ENCODE measurements around the gene FXYD6.

FXYD6 gene

GRCh38 chr11:117885777-117886176 is 9.3 kb upstream of the FXYD6 start:
- no peak for ATAC-seq
- DNase-seq = no peak

DNA sequence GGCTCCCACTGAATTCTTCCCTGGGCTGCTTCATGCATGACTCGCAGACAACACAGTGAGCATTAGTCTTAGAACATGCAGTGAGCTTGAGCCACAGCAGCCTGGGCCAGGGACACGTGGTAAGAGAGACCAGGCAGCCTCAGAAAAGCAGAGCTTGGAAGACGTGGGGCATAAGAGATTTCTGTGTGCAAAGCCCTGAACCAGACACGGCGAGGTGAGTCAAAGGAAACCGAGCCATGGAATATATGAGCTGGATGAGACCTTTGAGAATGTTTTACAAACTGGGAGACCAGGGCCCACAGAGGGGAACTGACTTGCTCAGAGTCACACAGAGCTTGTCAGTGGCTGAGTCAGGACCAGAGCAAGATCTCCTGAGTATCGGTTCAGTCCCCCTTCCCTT is 8.5 kb upstream of the FXYD6 start:
- DNase-seq (peak; percentile 47), ATAC-seq (peak; percentile 94)

GRCh38 chr11:117883063-117883462 is 6.6 kb upstream of the FXYD6 start:
- ATAC-seq = no peak
- DNase-seq = no peak

DNA sequence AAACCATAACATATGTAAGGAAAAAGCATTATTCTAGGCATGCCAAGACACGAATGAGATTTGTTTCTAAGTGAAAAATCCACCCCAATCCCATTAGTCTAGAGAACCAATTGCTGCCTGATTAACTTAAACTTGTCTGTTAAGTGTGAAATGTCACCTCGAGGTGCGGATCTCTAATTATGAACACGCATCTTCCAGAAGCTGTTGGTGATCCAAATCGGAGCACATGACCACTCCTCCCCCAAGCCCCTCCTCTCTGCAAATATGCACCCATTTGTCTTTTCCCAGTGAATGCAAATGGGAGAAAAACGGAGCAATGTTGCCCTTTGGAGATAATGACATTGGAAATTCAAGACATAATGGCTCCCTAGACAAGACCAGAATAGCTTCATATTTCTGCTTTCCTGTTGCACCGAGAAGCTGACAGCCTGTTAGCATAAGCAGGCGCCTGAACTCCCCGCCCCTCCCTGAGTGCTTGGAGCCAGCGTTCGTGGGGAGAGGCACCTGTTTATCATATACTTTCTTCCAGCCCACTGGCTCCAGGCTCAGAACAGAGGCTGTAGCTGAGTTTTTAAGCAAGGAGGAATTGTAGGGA is 6.0 kb upstream of the FXYD6 start:
- no peak for DNase-seq
- no peak for ATAC-seq

DNA sequence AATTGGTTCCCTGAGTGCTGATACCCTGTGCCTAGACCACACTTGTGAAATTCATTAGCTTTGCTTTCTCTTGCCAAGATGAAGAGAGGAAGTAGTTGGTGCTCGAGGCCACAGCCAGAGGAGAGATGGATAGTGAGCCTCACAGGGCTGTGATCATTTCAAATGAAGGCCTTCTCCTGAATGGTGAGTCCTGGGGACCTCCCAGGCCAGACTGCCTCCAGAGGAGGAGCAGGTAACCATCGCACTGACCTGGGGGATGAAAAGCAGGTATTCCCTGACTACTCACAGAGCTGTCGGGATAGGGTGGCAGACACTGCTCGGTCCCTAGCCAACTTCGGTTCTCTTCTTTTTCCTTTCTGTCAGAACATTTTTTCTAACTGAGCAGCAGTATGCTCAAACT is 4.8 kb upstream of the FXYD6 start:
- no peak for DNase-seq
- no peak for ATAC-seq

- ATAC-seq = no peak
- no peak for DNase-seq
These were observed 3.3 kb upstream of the FXYD6 start for GRCh38 chr11:117879516-117880480.

DNA sequence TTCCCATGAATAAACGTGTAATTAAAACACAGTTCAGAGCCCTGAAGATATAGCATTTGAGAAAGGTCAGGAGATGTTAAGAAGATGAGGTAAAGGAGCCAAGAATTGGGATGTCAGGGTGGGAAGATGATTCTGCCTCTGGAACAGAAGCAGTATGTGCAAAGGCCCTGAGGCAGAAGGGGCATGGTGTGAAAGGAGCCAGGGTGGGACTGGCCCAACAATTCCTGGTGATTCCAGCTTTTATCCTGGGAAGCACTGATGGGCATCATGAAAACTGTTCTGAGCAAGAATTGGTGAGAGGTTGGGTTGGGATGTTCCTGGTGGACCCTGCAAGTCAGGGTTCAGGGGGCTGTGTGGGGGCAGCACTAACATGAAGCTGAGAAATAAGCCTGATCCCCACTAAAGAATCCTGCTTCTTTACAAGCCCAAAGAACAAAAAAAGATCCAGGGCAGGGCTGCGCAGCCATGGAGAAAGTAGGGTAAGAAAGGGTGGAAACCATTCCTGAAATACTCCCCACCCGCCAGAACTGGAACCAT is 2.5 kb upstream of the FXYD6 start:
- no peak for ATAC-seq
- no peak for DNase-seq

DNA sequence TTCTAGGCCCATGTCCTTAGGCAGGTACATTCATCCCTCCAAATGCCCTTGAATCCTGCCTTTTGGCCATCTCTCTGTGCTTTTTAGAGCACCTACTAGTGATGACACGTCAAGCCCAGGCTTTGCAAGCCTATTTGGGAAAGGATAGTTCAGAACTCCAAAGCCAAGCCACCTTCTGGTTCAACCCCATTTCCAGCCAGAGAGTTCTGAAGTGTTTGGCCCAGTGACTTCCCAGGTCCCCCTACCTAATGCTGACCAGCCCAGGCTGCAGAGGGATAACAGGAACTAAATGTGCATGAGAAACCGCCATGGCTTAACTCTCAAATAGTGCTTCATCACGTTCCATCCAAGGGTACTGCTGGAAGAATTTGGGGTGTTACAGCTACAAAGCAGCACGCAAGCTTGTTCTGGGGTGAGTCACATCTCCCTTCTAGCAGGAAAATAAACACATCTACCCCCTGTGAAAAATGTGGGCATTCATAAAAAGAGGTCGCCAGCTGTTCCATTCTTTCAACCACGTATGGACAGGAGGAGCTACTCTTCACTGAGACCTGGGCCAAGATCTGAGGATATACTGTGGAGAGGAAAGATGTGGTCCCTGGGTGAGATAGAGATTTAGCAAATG is 2.0 kb upstream of the FXYD6 start:
- ATAC-seq = no peak
- DNase-seq = no peak

DNA sequence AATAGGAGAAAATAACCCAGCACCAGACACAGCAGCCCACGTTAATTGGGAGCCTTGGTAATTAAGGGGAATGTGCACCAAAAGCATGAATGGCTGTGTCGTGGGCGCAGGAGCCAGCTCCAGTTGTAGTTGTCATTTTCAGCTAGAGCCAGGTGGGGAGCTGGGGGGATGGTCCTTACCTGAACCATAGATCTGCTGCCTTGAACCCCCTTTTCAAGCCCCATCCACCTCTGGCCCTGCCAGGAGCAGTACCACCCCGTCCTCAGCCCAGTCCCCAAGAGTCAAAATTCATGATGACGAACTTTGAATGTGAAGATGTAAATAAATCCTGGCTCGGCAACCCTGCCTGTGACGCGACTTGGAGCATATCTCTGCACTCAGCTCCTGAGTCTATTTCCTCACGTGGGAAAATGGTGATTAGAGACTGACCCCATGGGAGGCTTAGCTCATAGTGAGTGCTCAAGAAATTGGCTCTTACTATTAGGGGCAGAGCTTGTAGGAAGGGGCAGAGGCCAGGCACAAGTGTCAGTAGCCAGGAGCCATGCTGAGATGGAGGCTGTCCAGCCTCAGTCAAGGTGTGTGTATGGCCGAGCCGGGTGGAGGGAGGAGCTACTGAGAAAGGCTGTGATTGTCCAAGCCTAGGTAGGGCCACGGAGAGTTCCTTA is 794 bp upstream of the FXYD6 start:
- DNase-seq (no peak), ATAC-seq (no peak)

DNA sequence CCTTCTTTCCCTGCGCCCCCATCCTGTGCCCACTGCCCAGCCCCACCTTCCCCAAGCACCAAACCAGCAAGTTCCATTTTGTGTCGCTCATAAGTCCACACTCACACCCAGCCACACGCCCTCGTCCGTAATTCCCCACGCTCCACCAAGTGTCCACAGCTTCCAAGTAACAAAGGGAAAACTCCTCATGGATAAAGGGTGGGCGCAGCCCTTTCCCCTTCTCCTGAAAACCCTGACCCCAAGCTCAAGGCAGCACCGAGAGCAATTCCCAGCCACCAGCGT is 458 bp downstream of the FXYD6 start:
- ATAC-seq = no peak
- DNase-seq = no peak

DNA sequence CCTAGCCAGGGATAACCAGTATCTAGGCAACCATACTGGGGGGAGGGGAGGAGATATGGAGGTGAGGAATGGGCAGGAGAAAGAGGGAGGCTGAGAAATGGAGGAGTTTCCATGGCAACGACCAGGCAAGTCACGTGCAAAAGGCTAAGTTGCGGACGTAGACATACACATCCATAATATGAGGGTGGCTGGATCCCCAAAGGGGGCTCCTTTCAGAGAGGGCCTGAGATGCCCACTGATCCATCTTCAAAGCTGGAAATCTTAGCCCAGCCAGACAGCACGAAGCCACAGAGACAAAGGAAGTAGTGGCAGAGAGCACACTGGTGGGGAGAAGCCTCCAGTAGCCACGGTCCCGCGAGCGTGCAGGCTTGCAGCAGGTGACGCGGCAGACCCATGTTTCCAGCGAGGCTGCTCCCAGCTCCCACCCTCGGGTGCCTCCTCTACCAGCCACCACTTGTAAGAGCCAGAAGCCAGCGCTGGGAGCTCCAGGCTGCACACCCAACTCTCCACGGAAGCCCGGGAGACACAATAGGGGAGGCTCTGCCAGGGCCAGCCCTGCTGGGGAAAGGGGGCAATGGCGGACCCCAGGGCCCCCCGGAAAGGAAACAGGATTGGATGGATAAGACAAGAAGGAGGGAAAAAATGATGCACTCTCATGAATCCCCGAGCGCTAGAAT is 938 bp downstream of the FXYD6 start:
- peak; percentile 26 for DNase-seq

GRCh38 chr11:117874910-117875381 is 1.5 kb downstream of the FXYD6 start:
- no peak for ATAC-seq
- no peak for DNase-seq

More for the DNA sequence above, 938 bp downstream of the FXYD6 start:
- ATAC-seq = no peak

DNA sequence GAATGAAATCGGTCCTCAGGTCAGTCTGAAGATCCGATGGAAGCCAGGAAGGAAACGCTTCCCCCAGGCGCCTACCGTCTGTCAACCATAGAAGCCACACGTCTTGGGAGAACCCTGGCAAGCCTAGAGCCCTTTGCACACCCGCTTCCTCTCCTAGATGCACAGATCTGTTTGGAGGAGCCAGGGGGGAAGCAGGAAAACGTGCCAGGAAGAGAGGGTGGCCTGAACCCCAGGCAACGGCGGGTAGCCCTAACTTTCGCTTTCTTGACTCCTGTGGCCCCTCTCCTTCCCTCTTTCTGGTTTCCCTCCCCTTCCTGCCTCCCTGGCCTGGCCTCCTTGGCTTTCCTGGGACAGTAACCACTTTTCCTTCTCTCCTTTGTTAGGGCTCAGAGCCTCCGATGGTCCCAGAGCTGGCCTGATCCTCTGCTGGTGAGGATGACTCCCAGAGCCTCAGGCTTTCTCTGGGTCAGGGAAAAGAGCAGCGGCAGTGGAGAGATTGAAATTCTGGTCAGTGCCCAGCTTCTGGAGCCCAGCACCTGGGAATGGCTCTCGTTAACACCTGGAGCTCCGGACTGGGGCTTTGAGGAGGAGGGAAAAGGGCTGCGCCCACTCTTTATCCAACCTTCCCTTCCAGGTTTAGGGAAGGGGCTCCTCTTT is 2.1 kb downstream of the FXYD6 start:
- no peak for DNase-seq
- ATAC-seq = no peak

GRCh38 chr11:117873828-117874125 is 2.7 kb downstream of the FXYD6 start:
- ATAC-seq (no peak), DNase-seq (no peak)

- no peak for ATAC-seq
- DNase-seq = no peak
These were observed 3.3 kb downstream of the FXYD6 start for GRCh38 chr11:117872975-117873827.

GRCh38 chr11:117872420-117872961 is 4.0 kb downstream of the FXYD6 start:
- DNase-seq (no peak), ATAC-seq (no peak)

GRCh38 chr11:117871784-117872183 is 4.7 kb downstream of the FXYD6 start:
- DNase-seq (no peak), ATAC-seq (no peak)

DNA sequence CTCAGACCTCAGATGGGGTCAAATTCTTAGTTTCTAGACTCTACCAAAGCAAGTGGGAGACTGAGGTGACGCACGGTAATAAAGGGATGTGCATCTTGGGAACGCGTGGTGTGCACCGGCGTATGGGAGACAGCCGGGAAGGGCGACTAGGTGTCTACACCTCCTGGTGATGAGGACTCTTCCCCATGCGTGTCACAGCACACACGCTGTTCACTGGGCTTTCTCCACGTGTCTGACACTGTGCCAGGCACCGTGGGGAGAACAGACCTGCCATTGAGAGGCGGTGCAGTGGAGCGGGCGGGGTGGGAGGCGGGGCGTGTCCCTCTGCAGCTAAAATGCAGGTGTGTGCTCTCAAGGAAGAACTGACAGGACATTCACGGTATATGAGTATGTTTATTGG is 5.3 kb downstream of the FXYD6 start:
- no peak for ATAC-seq
- DNase-seq = no peak

- DNase-seq (no peak), ATAC-seq (no peak)
These were observed 6.1 kb downstream of the FXYD6 start for GRCh38 chr11:117870103-117870952.
